Measurements from ENCODE around the gene P2RX5. TPM values are rescaled to one million over a fixed set of nuclear protein-coding genes. Genes with fewer than 3 reads are reported as not detected.

P2RX5 gene
- total and polyA plus RNA-seq, 2 donors from 2014 or later = 8.4 TPM; not detected in 1

GRCh38 chr17:3689262-3690093, 6.5 kb downstream of the P2RX5 start:
- Histone ChIP-seq H3K36me3 (ENCODE audit: control insufficient read depth in 2 of 3, insufficient read depth in 3 of 3, low read length in 3 of 3) (no peaks in the 10 kb centered on the region), H3K9ac (ENCODE audit: low read length in 3 of 3) (no peak overlapping the region), H3K9me3 (ENCODE audit: control insufficient read depth in 2 of 3, insufficient read depth in 1 of 3, low read length in 3 of 3) (no peaks in the 10 kb centered on the region), H3K27ac (ENCODE audit: low read depth in 2 of 2, low read length in 2 of 2) (no peak overlapping the region), H3K4me1 (ENCODE audit: control insufficient read depth in 2 of 3, insufficient read depth in 2 of 3, low read depth in 1 of 3, low read length in 3 of 3) (no peaks in the 10 kb centered on the region), H3K4me3 (ENCODE audit: low read length in 3 of 3) (no peak overlapping the region), H3K27me3 (ENCODE audit: control insufficient read depth, insufficient read depth, low read length) (peaks cover 3% of the 10 kb centered on the region)
- TF ChIP-seq, protein P1, sequence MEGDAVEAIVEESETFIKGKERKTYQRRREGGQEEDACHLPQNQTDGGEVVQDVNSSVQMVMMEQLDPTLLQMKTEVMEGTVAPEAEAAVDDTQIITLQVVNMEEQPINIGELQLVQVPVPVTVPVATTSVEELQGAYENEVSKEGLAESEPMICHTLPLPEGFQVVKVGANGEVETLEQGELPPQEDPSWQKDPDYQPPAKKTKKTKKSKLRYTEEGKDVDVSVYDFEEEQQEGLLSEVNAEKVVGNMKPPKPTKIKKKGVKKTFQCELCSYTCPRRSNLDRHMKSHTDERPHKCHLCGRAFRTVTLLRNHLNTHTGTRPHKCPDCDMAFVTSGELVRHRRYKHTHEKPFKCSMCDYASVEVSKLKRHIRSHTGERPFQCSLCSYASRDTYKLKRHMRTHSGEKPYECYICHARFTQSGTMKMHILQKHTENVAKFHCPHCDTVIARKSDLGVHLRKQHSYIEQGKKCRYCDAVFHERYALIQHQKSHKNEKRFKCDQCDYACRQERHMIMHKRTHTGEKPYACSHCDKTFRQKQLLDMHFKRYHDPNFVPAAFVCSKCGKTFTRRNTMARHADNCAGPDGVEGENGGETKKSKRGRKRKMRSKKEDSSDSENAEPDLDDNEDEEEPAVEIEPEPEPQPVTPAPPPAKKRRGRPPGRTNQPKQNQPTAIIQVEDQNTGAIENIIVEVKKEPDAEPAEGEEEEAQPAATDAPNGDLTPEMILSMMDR (IDR thresholded peaks at IDR 0.05; ENCODE audit: borderline replicate concordance, extremely low read depth, insufficient read depth) = no peak
- DNase-seq = peak in 1 of 5 donors; percentile 43
- no peak for FAIRE-seq
- intact Hi-C loops (cut with DNase I) = no loop called here

- DNase-seq (peak in 1 of 5 donors; percentile 59), FAIRE-seq (no peak)
- H3K27ac ChIP-seq (ENCODE audit: low read depth in 2 of 2, low read length in 2 of 2) = no peak overlapping the region
- no peaks in the 10 kb centered on the region for H3K36me3 ChIP-seq (ENCODE audit: control insufficient read depth in 2 of 3, insufficient read depth in 3 of 3, low read length in 3 of 3)
- intact Hi-C loops (cut with DNase I) = no loop called here
- H3K4me3 ChIP-seq (ENCODE audit: low read length in 3 of 3) = no peak overlapping the region
- H3K9me3 ChIP-seq (ENCODE audit: control insufficient read depth in 2 of 3, insufficient read depth in 1 of 3, low read length in 3 of 3) = no peaks in the 10 kb centered on the region
- no peaks in the 10 kb centered on the region for H3K4me1 ChIP-seq (ENCODE audit: control insufficient read depth in 2 of 3, insufficient read depth in 2 of 3, low read depth in 1 of 3, low read length in 3 of 3)
- peaks cover 3% of the 10 kb centered on the region for H3K27me3 ChIP-seq (ENCODE audit: control insufficient read depth, insufficient read depth, low read length)
- TF ChIP-seq, protein P1 (IDR thresholded peaks at IDR 0.05; ENCODE audit: borderline replicate concordance, extremely low read depth, insufficient read depth) = no peak
- no peak overlapping the region for H3K9ac ChIP-seq (ENCODE audit: low read length in 3 of 3)
Observed at GRCh38 chr17:3688852-3689261, 7.1 kb downstream of the P2RX5 start.

DNA sequence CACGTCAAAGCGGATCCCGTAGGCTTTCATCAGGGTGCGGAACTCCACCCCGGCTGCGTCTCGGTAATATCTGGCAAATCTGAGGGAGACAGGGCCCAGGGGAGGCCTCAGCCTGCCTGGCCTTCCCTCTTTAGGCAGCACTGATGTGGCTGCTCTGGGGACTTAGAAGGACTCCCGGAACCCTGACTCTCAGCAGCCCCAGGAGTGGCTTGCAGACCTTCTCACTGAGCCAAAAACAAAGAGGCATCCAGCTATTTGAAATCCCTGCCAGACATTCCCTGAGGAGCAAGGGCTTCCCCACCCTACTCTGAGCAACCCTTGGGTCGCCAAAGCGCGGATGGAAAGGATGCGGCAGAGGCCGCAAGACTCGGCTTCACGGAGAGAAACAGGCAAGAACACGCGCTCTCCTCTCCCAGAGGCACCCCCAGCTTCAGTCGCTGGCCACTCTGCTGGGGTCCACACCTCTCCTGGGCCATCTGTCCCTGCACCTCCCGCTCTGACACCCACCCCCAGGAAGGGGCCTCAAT, 7.9 kb downstream of the P2RX5 start:
- FAIRE-seq (no peak), DNase-seq (peak in 1 of 5 donors; percentile 62)
- no peaks in the 10 kb centered on the region for H3K36me3 ChIP-seq (ENCODE audit: control insufficient read depth in 2 of 3, insufficient read depth in 3 of 3, low read length in 3 of 3)
- H3K9ac ChIP-seq (ENCODE audit: low read length in 3 of 3) = no peak overlapping the region
- peaks cover 3% of the 10 kb centered on the region for H3K27me3 ChIP-seq (ENCODE audit: control insufficient read depth, insufficient read depth, low read length)
- TF ChIP-seq, protein P1 (IDR thresholded peaks at IDR 0.05; ENCODE audit: borderline replicate concordance, extremely low read depth, insufficient read depth) = no peak
- intact Hi-C loops (cut with DNase I) = no loop called here
- no peak overlapping the region for H3K27ac ChIP-seq (ENCODE audit: low read depth in 2 of 2, low read length in 2 of 2)
- H3K9me3 ChIP-seq (ENCODE audit: control insufficient read depth in 2 of 3, insufficient read depth in 1 of 3, low read length in 3 of 3) = no peaks in the 10 kb centered on the region
- no peak overlapping the region for H3K4me3 ChIP-seq (ENCODE audit: low read length in 3 of 3)
- H3K4me1 ChIP-seq (ENCODE audit: control insufficient read depth in 2 of 3, insufficient read depth in 2 of 3, low read depth in 1 of 3, low read length in 3 of 3) = no peaks in the 10 kb centered on the region

Measured in kidney (tissue), 14 donors.